ENCODE data around the gene TM7SF2.

The TM7SF2 gene

DNA sequence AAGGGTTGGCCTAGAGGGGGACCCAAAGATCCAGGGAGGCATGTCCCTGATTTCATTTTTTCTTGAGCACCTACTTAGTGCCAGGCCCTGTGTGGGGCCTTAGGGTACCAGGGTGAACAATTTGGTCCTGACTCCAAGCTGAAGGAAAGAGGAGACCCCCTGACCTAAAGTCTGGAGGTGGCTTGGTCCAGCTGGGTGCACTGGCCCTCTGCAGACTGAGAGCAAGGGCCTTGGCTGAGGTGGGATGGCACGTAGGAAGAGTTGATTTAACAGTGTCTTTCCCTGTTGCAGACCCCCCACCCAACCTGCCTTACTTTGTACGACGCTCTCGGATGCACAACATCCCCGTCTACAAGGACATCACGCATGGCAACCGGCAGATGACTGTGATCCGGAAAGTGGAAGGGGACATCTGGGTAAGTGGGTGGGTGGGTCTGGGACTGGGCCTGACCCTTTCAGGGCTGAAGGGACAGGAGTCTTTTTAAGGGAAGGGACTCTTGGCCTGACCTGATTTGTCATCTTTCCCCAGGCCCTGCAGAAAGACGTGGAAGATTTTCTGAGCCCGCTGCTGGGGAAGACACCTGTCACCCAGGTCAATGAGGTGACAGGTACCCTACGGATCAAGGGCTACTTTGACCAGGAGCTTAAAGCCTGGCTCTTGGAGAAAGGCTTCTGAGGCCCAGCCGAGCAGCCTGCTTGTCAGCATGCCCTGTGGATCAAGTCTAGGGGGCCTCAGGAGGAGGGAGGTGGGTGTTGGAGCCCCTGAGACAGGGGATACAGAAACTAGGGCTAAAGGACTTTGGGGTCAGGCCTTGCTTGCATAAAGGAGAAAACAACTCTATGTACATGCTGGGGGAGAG is 13.8 kb downstream of the TM7SF2 start:
- Histone ChIP-seq H3K36me3 (replicated peaks; ENCODE audit: low read depth, low read length) (peaks cover 59% of the 10 kb centered on the region), H3K79me2 (ENCODE audit: low read length) (peaks cover 47% of the 10 kb centered on the region)

GRCh38 chr11:65126624-65127274 is 15.1 kb downstream of the TM7SF2 start:
- H2AFZ ChIP-seq (ENCODE audit: low read depth, low read length) = no peak overlapping the region
- no peaks in the 10 kb centered on the region for H3K27me3 ChIP-seq (ENCODE audit: low read depth, low read length)
- peak overlapping the region; percentile 3 for H3K27ac ChIP-seq (ENCODE audit: low read length)
- no peak overlapping the region for H3K4me3 ChIP-seq (ENCODE audit: low read length)
- peaks cover 25% of the 10 kb centered on the region for H3K4me1 ChIP-seq (ENCODE audit: low read length)
- H3K4me2 ChIP-seq (ENCODE audit: low read length) = no peak overlapping the region
- H4K20me1 ChIP-seq (ENCODE audit: insufficient read depth, low read length) = no peaks in the 10 kb centered on the region
- TF ChIP-seq EZH2phosphoT487 (IDR thresholded peaks at IDR 0.05; ENCODE audit: low read depth) = no peak
- TF ChIP-seq, protein P1, sequence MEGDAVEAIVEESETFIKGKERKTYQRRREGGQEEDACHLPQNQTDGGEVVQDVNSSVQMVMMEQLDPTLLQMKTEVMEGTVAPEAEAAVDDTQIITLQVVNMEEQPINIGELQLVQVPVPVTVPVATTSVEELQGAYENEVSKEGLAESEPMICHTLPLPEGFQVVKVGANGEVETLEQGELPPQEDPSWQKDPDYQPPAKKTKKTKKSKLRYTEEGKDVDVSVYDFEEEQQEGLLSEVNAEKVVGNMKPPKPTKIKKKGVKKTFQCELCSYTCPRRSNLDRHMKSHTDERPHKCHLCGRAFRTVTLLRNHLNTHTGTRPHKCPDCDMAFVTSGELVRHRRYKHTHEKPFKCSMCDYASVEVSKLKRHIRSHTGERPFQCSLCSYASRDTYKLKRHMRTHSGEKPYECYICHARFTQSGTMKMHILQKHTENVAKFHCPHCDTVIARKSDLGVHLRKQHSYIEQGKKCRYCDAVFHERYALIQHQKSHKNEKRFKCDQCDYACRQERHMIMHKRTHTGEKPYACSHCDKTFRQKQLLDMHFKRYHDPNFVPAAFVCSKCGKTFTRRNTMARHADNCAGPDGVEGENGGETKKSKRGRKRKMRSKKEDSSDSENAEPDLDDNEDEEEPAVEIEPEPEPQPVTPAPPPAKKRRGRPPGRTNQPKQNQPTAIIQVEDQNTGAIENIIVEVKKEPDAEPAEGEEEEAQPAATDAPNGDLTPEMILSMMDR (IDR thresholded peaks at IDR 0.05; ENCODE audit: low read depth, low read length) = no peak
- H3K9ac ChIP-seq (ENCODE audit: low read length) = no peak overlapping the region
- peaks cover 45% of the 10 kb centered on the region for H3K79me2 ChIP-seq (ENCODE audit: low read length)
- H3K9me3 ChIP-seq (ENCODE audit: insufficient read depth, low read length) = no peaks in the 10 kb centered on the region
- H3K36me3 ChIP-seq (replicated peaks; ENCODE audit: low read depth, low read length) = peaks cover 59% of the 10 kb centered on the region

More for the DNA sequence above, 13.8 kb downstream of the TM7SF2 start:
- Histone ChIP-seq H2AFZ (ENCODE audit: low read depth, low read length) (no peak overlapping the region), H3K27ac (ENCODE audit: low read length) (no peak overlapping the region), H4K20me1 (ENCODE audit: insufficient read depth, low read length) (no peaks in the 10 kb centered on the region), H3K27me3 (ENCODE audit: low read depth, low read length) (no peaks in the 10 kb centered on the region), H3K9me3 (ENCODE audit: insufficient read depth, low read length) (no peaks in the 10 kb centered on the region), H3K4me3 (ENCODE audit: low read length) (no peak overlapping the region), H3K4me2 (ENCODE audit: low read length) (no peak overlapping the region), H3K4me1 (ENCODE audit: low read length) (peaks cover 20% of the 10 kb centered on the region), H3K9ac (ENCODE audit: low read length) (no peak overlapping the region)
- TF ChIP-seq, protein P1 (IDR thresholded peaks at IDR 0.05; ENCODE audit: low read depth, low read length) = no peak
- no peak for TF ChIP-seq EZH2phosphoT487 (IDR thresholded peaks at IDR 0.05; ENCODE audit: low read depth)

- H3K79me2 ChIP-seq (ENCODE audit: low read length) = peaks cover 45% of the 10 kb centered on the region
- peaks cover 32% of the 10 kb centered on the region for H3K4me1 ChIP-seq (ENCODE audit: low read length)
- H3K4me3 ChIP-seq (ENCODE audit: low read length) = no peak overlapping the region
- H3K27ac ChIP-seq (ENCODE audit: low read length) = peak overlapping the region; percentile 20; the same call in 1 of the 2 replicates
- TF ChIP-seq, protein P1 (IDR thresholded peaks at IDR 0.05; ENCODE audit: low read depth, low read length) = no peak
- no peak for TF ChIP-seq EZH2phosphoT487 (IDR thresholded peaks at IDR 0.05; ENCODE audit: low read depth)
- H3K36me3 ChIP-seq (replicated peaks; ENCODE audit: low read depth, low read length) = peaks cover 64% of the 10 kb centered on the region
- H3K9ac ChIP-seq (ENCODE audit: low read length) = no peak overlapping the region
- H3K4me2 ChIP-seq (ENCODE audit: low read length) = no peak overlapping the region
- no peaks in the 10 kb centered on the region for H3K9me3 ChIP-seq (ENCODE audit: insufficient read depth, low read length)
- no peak overlapping the region for H2AFZ ChIP-seq (ENCODE audit: low read depth, low read length)
- no peaks in the 10 kb centered on the region for H4K20me1 ChIP-seq (ENCODE audit: insufficient read depth, low read length)
- no peaks in the 10 kb centered on the region for H3K27me3 ChIP-seq (ENCODE audit: low read depth, low read length)
Measured at GRCh38 chr11:65127473-65128181, 16.0 kb downstream of the TM7SF2 start.

Data from OCI-LY3 (cell line).